NCI-H774 (cell line): ENCODE measurements around the gene SCAMP4.
"Not testable (repeated sequence)": the region's sequence is repeated elsewhere in the genome, so short reads cannot be mapped to it uniquely, and the experiment has no call there.

Experiments used
- DNase-seq: peaks from one replicate; lab custom pipeline; 2025; lab: John Stamatoyannopoulos, UW

The SCAMP4 gene

GRCh38 chr19:1882786-1883692, 22.2 kb upstream of the SCAMP4 start:
- no peak for DNase-seq

- no peak for DNase-seq
These were observed 21.4 kb upstream of the SCAMP4 start for GRCh38 chr19:1883784-1884183.

GRCh38 chr19:1884291-1884718, 20.9 kb upstream of the SCAMP4 start:
- DNase-seq, result no peak

GRCh38 chr19:1884719-1885334, 20.4 kb upstream of the SCAMP4 start:
- no peak for DNase-seq

- DNase-seq, result peak; percentile 93
These were observed 19.6 kb upstream of the SCAMP4 start, which contains the start of gene ABHD17A for GRCh38 chr19:1885398-1886119. TSS of gene ABHD17A (minus strand) at chr19:1885496. CDS start at chr19:1881566, 3,930 bp downstream.

DNA sequence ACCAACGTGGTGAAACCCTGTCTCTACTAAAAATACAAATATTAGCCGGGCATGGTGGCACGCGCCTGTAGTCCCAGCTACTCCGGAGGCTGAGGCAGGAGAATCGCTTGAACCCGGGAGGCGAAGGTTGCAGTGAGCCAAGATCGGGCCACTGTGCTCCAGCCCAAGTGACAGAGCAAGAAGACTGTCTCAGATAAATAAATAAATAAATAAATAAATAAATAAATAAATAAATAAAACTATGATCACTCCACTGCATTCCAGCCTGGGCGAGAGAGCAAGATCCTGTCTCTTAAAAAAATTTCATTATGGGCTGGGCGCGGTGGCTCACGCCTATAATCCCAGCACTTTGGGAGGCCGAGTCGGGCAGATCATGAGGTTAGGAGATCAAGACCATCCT, 18.8 kb upstream of the SCAMP4 start:
- DNase-seq, result not testable (repeated sequence)

DNA sequence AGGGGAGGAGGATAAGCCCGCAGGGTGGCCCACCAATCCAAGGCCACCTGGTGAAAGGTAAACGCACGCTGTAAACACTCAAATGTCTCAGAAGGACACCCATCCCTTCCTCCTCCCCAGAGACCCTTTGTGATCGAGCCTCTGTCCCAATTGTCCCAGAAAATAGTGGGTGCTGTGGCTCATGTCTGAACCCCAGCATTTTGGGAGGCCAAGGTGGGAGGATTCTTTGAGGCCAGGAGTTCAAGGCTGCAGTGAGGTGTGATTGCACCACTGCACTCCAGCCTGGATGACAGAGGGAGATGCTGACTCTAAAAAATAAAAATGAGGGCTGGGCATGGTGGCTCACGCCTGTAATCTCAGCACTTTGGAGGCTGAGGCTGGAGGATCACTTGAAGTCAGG, 16.8 kb upstream of the SCAMP4 start:
- DNase-seq, result no peak

DNA sequence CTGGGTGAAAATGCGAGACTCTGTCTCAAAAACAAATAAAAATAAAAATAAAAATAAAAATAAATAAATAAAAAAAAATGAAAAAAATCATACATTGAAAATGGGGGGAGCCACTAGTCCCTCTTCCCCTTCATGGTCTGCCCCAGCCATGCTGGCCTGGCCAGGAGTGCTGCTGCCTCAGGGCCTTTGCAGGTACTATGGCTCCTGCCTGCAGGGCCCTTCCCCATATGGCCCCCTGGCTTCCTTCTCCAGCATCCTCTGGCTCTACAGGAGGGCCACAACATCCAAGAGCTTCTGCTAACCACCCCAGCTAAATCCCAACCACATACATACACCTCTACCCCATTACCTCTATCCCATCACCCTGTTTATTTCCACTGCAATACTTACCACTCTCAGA, 15.3 kb upstream of the SCAMP4 start:
- no peak for DNase-seq

GRCh38 chr19:1893791-1894190, 11.4 kb upstream of the SCAMP4 start:
- DNase-seq, result no peak

GRCh38 chr19:1896508-1896907, 8.7 kb upstream of the SCAMP4 start:
- DNase-seq, result no peak

- DNase-seq, result no peak
These were observed 3.2 kb upstream of the SCAMP4 start for GRCh38 chr19:1901940-1902404.

DNA sequence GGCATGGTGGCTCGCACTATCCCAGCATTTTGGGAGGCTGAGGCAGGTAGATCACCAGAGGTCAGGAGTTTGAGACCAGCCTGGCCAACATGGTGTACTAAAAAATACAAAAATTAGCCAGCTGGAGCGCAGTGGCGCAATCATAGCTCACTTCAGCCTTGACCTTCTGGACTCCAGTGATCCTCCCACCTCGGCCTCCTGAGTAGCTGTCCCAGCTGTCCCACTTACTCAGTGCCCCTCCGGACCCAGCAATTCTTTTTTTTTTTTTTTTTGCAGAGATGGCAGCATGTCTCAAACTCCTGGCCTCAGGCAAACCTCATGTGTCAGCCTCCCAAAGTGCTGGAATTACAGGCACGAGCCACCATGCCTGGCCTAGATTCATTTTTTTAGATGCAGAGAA, 2.3 kb upstream of the SCAMP4 start:
- no peak for DNase-seq

GRCh38 chr19:1904860-1905109, 414 bp upstream of the SCAMP4 start:
- DNase-seq, result no peak

DNA sequence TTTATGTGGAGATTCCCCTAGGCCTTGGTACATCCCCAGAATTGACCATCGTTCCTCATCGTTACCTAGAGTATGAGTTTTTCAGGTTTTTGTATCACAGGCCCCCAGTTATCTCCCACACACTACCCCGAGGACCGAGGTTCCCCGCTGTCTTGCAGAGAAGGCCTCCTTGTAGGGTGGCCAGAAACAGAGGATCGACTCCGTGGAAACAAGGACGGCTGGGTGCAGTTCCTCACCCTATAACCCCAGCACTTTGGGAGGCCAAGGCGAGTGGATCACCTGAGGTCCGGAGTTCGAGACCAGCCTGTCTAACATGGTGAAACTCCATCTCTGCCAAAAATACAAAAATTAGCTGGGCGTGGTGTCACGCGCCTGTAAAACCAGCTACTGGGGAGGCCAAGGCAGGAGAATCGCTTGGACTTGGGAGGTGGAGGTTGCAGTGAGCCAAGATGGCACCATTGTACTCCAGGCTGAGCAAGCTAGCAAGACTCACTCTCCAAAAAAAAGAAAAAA, 720 bp downstream of the SCAMP4 start:
- no peak for DNase-seq

DNA sequence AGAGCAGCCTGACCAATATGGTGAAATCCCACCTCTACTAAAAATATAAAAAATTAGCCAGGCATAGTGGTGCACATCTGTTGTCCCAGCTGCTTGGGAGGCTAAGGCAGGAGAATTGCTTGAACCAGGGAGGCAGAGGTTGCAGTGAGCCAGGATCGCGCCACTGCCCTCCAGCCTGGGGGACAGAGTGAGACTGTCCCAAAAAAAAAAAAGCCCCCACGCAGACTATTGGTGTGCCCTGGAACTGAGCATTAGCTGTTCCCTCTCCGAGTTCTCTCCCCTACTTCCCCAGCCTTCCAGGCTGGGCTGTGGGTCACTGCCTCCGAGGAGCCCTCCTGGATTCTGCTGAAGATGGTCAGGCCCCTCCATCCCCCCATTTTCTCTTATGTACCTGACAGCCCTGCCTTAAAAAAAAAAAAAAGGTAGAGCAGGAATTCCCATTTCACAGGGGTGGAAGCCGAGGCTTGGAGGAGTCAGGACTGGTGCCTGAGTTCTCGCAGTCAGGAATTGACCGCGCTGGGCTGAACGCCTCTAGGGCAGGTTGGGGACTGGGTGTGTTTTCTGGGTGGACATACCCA, 1.9 kb downstream of the SCAMP4 start:
- DNase-seq, result no peak

DNA sequence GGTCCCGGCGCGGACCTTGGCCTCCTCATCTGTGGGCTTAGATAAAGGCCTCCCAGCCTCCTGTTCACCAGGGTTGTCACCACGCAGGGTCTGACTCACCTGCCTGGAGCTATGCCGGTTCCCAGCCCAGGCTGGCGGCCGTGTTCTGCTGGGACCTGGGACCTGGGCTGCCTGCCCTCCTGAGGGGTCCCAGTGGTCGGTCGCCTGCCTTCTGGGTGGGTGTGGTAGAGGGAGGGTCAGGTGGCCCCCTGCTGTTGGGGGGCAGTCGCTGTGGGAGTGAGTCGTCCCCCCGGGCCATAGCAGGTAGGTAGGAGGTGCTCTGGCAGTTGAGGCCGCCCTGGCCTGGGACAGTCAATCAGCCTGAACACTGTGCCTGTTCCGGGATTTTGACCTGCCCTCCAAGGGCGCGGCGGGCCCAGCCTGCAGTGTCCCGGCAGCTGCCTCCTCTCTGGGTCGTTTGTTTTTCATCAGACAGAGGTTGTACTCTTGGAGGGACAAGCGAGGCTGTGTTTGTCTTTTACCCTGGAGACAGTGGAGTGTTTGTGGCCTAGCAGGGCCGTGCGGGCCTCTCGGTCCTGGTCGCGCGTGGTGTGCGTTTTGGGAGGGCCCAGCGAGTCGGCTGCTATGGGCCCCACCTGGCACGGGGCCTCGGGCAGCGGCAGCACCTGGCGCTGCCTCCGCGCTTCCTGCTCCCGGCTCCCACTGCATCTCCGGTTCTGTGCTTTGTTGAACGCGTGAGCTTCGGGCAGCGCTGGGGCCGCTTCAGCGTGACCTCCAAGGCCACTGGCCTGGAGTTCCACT, 2.6 kb downstream of the SCAMP4 start:
- no peak for DNase-seq

DNA sequence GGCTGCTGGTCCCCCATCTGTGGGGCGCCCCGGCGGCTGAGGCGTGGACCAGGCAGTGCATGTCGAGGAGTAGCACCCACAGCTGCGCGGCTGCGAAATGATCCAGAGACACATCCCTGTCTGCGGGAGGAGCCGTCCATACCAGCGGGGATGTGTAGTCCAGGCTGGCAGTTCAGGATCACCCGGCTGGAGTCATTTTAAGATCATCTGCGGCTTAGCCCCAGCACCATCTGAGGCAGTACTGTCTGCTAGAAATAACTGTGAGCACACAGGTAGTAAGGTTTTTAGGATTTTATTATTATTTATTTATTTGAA, 3.1 kb downstream of the SCAMP4 start:
- no peak for DNase-seq

GRCh38 chr19:1909761-1910080, 4.5 kb downstream of the SCAMP4 start:
- DNase-seq, result no peak

- no peak for DNase-seq
These were observed 5.0 kb downstream of the SCAMP4 start for GRCh38 chr19:1910177-1910576.

- DNase-seq, result no peak
These were observed 5.9 kb downstream of the SCAMP4 start for GRCh38 chr19:1911098-1911497.

GRCh38 chr19:1911995-1912394, 6.8 kb downstream of the SCAMP4 start:
- DNase-seq, result no peak
